ENCODE measurements around the gene PIP4K2B.

The PIP4K2B gene

GRCh38 chr17:38749223-38750043, 49.9 kb downstream of the PIP4K2B start:
- Histone ChIP-seq H3K4me1 (ENCODE audit: control insufficient read depth, low read depth, low read length) (peaks cover 29% of the 10 kb centered on the region), H3K9me3 (ENCODE audit: control insufficient read depth, low read depth, low read length) (no peaks in the 10 kb centered on the region), H3K9ac (ENCODE audit: low read length) (peak overlapping the region; percentile 76), H3K27ac (ENCODE audit: low read length) (no peak overlapping the region), H3K27me3 (ENCODE audit: control insufficient read depth, insufficient read depth, low read length) (peaks cover 13% of the 10 kb centered on the region), H3K36me3 (ENCODE audit: control insufficient read depth, low read depth, low read length) (no peaks in the 10 kb centered on the region), H3K4me3 (ENCODE audit: low read length) (peak overlapping the region; percentile 74)

- Histone ChIP-seq H3K36me3 (ENCODE audit: control insufficient read depth, low read depth, low read length) (no peaks in the 10 kb centered on the region), H3K4me3 (ENCODE audit: low read length) (peak overlapping the region; percentile 74), H3K4me1 (ENCODE audit: control insufficient read depth, low read depth, low read length) (peaks cover 32% of the 10 kb centered on the region), H3K27ac (ENCODE audit: low read length) (no peak overlapping the region), H3K9me3 (ENCODE audit: control insufficient read depth, low read depth, low read length) (no peaks in the 10 kb centered on the region), H3K9ac (ENCODE audit: low read length) (peak overlapping the region; percentile 76), H3K27me3 (ENCODE audit: control insufficient read depth, insufficient read depth, low read length) (peaks cover 13% of the 10 kb centered on the region)
Measured at GRCh38 chr17:38748892-38749222, 50.5 kb downstream of the PIP4K2B start.

GRCh38 chr17:38748149-38748891, 51.0 kb downstream of the PIP4K2B start, which contains the start of gene PCGF2:
Gene PCGF2 (minus strand): TSS chr17:38748336. CDS start chr17:38740402, 7,934 bp downstream.
- peaks cover 13% of the 10 kb centered on the region for H3K27me3 ChIP-seq (ENCODE audit: control insufficient read depth, insufficient read depth, low read length)
- no peaks in the 10 kb centered on the region for H3K36me3 ChIP-seq (ENCODE audit: control insufficient read depth, low read depth, low read length)
- H3K9me3 ChIP-seq (ENCODE audit: control insufficient read depth, low read depth, low read length): no peaks in the 10 kb centered on the region
- H3K4me3 ChIP-seq (ENCODE audit: low read length): peak within 1 kb of the TSS; percentile 74
- H3K9ac ChIP-seq (ENCODE audit: low read length): peak within 1 kb of the TSS; percentile 86
- H3K4me1 ChIP-seq (ENCODE audit: control insufficient read depth, low read depth, low read length): peaks cover 38% of the 10 kb centered on the region
- H3K27ac ChIP-seq (ENCODE audit: low read length): no peak within 1 kb of the TSS

GRCh38 chr17:38747463-38748148, 51.8 kb downstream of the PIP4K2B start:
- Histone ChIP-seq H3K9ac (ENCODE audit: low read length) (peak overlapping the region; percentile 86), H3K4me3 (ENCODE audit: low read length) (peak overlapping the region; percentile 63), H3K36me3 (ENCODE audit: control insufficient read depth, low read depth, low read length) (no peaks in the 10 kb centered on the region), H3K4me1 (ENCODE audit: control insufficient read depth, low read depth, low read length) (peaks cover 38% of the 10 kb centered on the region), H3K27ac (ENCODE audit: low read length) (no peak overlapping the region), H3K9me3 (ENCODE audit: control insufficient read depth, low read depth, low read length) (no peaks in the 10 kb centered on the region), H3K27me3 (ENCODE audit: control insufficient read depth, insufficient read depth, low read length) (peaks cover 13% of the 10 kb centered on the region)

- peaks cover 13% of the 10 kb centered on the region for H3K27me3 ChIP-seq (ENCODE audit: control insufficient read depth, insufficient read depth, low read length)
- no peak overlapping the region for H3K27ac ChIP-seq (ENCODE audit: low read length)
- no peaks in the 10 kb centered on the region for H3K9me3 ChIP-seq (ENCODE audit: control insufficient read depth, low read depth, low read length)
- H3K4me1 ChIP-seq (ENCODE audit: control insufficient read depth, low read depth, low read length): peaks cover 38% of the 10 kb centered on the region
- no peaks in the 10 kb centered on the region for H3K36me3 ChIP-seq (ENCODE audit: control insufficient read depth, low read depth, low read length)
- peak overlapping the region; percentile 63 for H3K4me3 ChIP-seq (ENCODE audit: low read length)
- H3K9ac ChIP-seq (ENCODE audit: low read length): peak overlapping the region; percentile 86
Measured at GRCh38 chr17:38746849-38747462, 52.4 kb downstream of the PIP4K2B start.

- H3K9ac ChIP-seq (ENCODE audit: low read length): peak overlapping the region; percentile 86
- H3K27ac ChIP-seq (ENCODE audit: low read length): no peak overlapping the region
- no peaks in the 10 kb centered on the region for H3K9me3 ChIP-seq (ENCODE audit: control insufficient read depth, low read depth, low read length)
- H3K4me3 ChIP-seq (ENCODE audit: low read length): peak overlapping the region; percentile 63
- peaks cover 35% of the 10 kb centered on the region for H3K4me1 ChIP-seq (ENCODE audit: control insufficient read depth, low read depth, low read length)
- H3K36me3 ChIP-seq (ENCODE audit: control insufficient read depth, low read depth, low read length): no peaks in the 10 kb centered on the region
- peaks cover 11% of the 10 kb centered on the region for H3K27me3 ChIP-seq (ENCODE audit: control insufficient read depth, insufficient read depth, low read length)
Measured at GRCh38 chr17:38746004-38746848, 53.1 kb downstream of the PIP4K2B start.

GRCh38 chr17:38745545-38745944, 53.8 kb downstream of the PIP4K2B start:
- peaks cover 33% of the 10 kb centered on the region for H3K4me1 ChIP-seq (ENCODE audit: control insufficient read depth, low read depth, low read length)
- H3K9ac ChIP-seq (ENCODE audit: low read length): no peak overlapping the region
- H3K27ac ChIP-seq (ENCODE audit: low read length): no peak overlapping the region

GRCh38 chr17:38743556-38744171, 55.7 kb downstream of the PIP4K2B start:
- Histone ChIP-seq H3K9ac (ENCODE audit: low read length) (no peak overlapping the region), H3K4me1 (ENCODE audit: control insufficient read depth, low read depth, low read length) (peaks cover 29% of the 10 kb centered on the region), H3K4me3 (ENCODE audit: low read length) (peak overlapping the region; percentile 22), H3K27ac (ENCODE audit: low read length) (no peak overlapping the region), H3K27me3 (ENCODE audit: control insufficient read depth, insufficient read depth, low read length) (no peaks in the 10 kb centered on the region), H3K36me3 (ENCODE audit: control insufficient read depth, low read depth, low read length) (peaks cover 15% of the 10 kb centered on the region), H3K9me3 (ENCODE audit: control insufficient read depth, low read depth, low read length) (no peaks in the 10 kb centered on the region)

More at GRCh38 chr17:38745545-38745944, 53.8 kb downstream of the PIP4K2B start:
- H3K27me3 ChIP-seq (ENCODE audit: control insufficient read depth, insufficient read depth, low read length): peaks cover 4% of the 10 kb centered on the region
- H3K4me3 ChIP-seq (ENCODE audit: low read length): peak overlapping the region; percentile 63
- no peaks in the 10 kb centered on the region for H3K9me3 ChIP-seq (ENCODE audit: control insufficient read depth, low read depth, low read length)
- no peaks in the 10 kb centered on the region for H3K36me3 ChIP-seq (ENCODE audit: control insufficient read depth, low read depth, low read length)

GRCh38 chr17:38742411-38743308, 56.7 kb downstream of the PIP4K2B start:
- peaks cover 24% of the 10 kb centered on the region for H3K36me3 ChIP-seq (ENCODE audit: control insufficient read depth, low read depth, low read length)
- H3K9ac ChIP-seq (ENCODE audit: low read length): no peak overlapping the region
- H3K4me1 ChIP-seq (ENCODE audit: control insufficient read depth, low read depth, low read length): peaks cover 29% of the 10 kb centered on the region
- H3K27me3 ChIP-seq (ENCODE audit: control insufficient read depth, insufficient read depth, low read length): no peaks in the 10 kb centered on the region
- no peak overlapping the region for H3K4me3 ChIP-seq (ENCODE audit: low read length)
- H3K9me3 ChIP-seq (ENCODE audit: control insufficient read depth, low read depth, low read length): no peaks in the 10 kb centered on the region
- no peak overlapping the region for H3K27ac ChIP-seq (ENCODE audit: low read length)

All from iPS-18a (cell line).